K562 (cell line): ENCODE measurements around the gene HEXD. TPM values are rescaled to one million over a fixed set of nuclear protein-coding genes. Genes with fewer than 3 reads are reported as not detected.

Source experiments
- CREM ChIP-seq: IDR thresholded peaks from 2 replicates; pipeline ENCODE4 v1.6.1; 2014; ENCODE audit warnings: antibody characterized with exemption, low read depth
- CTBP1 ChIP-seq: fragments of 450-650 bp; IDR thresholded peaks from 2 replicates; pipeline ENCODE4 v1.6.1; 2016; ENCODE audit warnings: borderline replicate concordance
- FOXM1 ChIP-seq, 2 experiments: fragments of 450-650 bp in 1 of 2; sonication (generic) in 1 of 2; formaldehyde crosslinking in 1 of 2; IDR thresholded peaks; 2 replicates each; pipeline versions ENCODE4 v1.6.1 to v1.9.0; 2017 to 2022; ENCODE audit warnings: low read depth in 2 of 2, mild to moderate bottlenecking in 2 of 2, missing genetic modification reagents in 1 of 2, moderate library complexity in 1 of 2
- HDAC6 ChIP-seq: IDR thresholded peaks from 2 replicates; pipeline ENCODE4 v1.6.1; 2012; ENCODE audit warnings: low read depth, mild to moderate bottlenecking, control low read depth, inconsistent platforms, low read length, moderate library complexity
- HINFP ChIP-seq: fragments of 450-650 bp; conservative IDR thresholded peaks from 2 replicates; pipeline ENCODE4 v1.6.1; 2016; ENCODE audit warnings: missing genetic modification characterization, low read depth, mild to moderate bottlenecking, control low read depth, missing compliant biosample characterization
- KLF16 ChIP-seq: IDR thresholded peaks from 2 replicates; pipeline ENCODE4 v1.6.1; 2016; ENCODE audit warnings: antibody characterized with exemption
- NR2C1 ChIP-seq, 2 experiments: fragments of 450-650 bp; IDR thresholded peaks; 2 replicates each; pipeline ENCODE4 v1.6.1; 2017; ENCODE audit warnings: mild to moderate bottlenecking in 2 of 2, antibody characterized with exemption in 1 of 2, inconsistent platforms in 1 of 2, missing compliant biosample characterization in 1 of 2, missing genetic modification characterization in 1 of 2
- NR4A1 ChIP-seq, 2 experiments: fragments of 250-450 bp in 1 of 2; fragments of 450-650 bp in 1 of 2; sonication (Bioruptor Pico) in 1 of 2; IDR thresholded peaks; 2 replicates each; pipeline versions ENCODE4 v1.4.0 to v1.6.1; 2016 to 2020; ENCODE audit warnings: mild to moderate bottlenecking in 2 of 2, missing compliant biosample characterization in 1 of 2, missing genetic modification characterization in 1 of 2, moderate library complexity in 1 of 2
- PHF21A ChIP-seq: fragments of 450-650 bp; IDR thresholded peaks from 2 replicates; pipeline ENCODE4 v1.6.1; 2017; ENCODE audit warnings: low read depth, borderline replicate concordance
- PML ChIP-seq: IDR thresholded peaks from 2 replicates; pipeline ENCODE4 v1.6.1; 2012; ENCODE audit warnings: low read length, inconsistent platforms
- RBFOX2 ChIP-seq: fragments of 200-400 bp; formaldehyde crosslinking; IDR thresholded peaks from 2 replicates; pipeline ENCODE4 v1.6.1; 2017; ENCODE audit warnings: low read depth, mild to moderate bottlenecking, low read length, moderate library complexity
- RBM17 ChIP-seq: fragments of 200-400 bp; formaldehyde crosslinking; IDR thresholded peaks from 2 replicates; pipeline ENCODE4 v1.6.1; 2017; ENCODE audit warnings: low read depth, mild to moderate bottlenecking, low read length, borderline replicate concordance
- TAF9B ChIP-seq: fragments of 450-650 bp; IDR thresholded peaks from 2 replicates; pipeline ENCODE4 v1.6.1; 2018; ENCODE audit warnings: mild to moderate bottlenecking; ENCODE audit not compliant: partially characterized antibody
- TCF7L2 ChIP-seq: fragments of 150-350 bp; IDR thresholded peaks from 2 replicates; pipeline ENCODE4 v1.6.1; 2016; ENCODE audit warnings: low read depth, mild to moderate bottlenecking, low read length, moderate library complexity
- TEAD4 ChIP-seq, 2 experiments: sonication (generic) in 1 of 2; formaldehyde crosslinking in 1 of 2; IDR thresholded peaks; 2 replicates each; pipeline versions ENCODE4 v1.6.1 to v1.8.0; 2012 to 2022; ENCODE audit warnings: borderline replicate concordance in 1 of 2, inconsistent platforms in 1 of 2, low read length in 1 of 2, mild to moderate bottlenecking in 1 of 2, missing genetic modification reagents in 1 of 2
- ZNF263 ChIP-seq: sonication (generic); formaldehyde crosslinking; IDR thresholded peaks from 2 replicates; pipeline ENCODE4 v1.8.0; 2022; ENCODE audit warnings: mild to moderate bottlenecking, missing genetic modification reagents, borderline replicate concordance
- polyA plus RNA-seq, 8 experiments: library from polyadenylated mRNA; depleted of rRNA in 4 of 8; stranded (reverse) in 5 of 8; unstranded in 3 of 8; fragments of >200 nt; fragmentation: Nextera tagmentation in 2 of 8; fragmentation: Illumina TruSeq in 1 of 8; extraction: Ambion mirVana in 2 of 8; extraction: Trizol in 1 of 8; gene quantifications; 2 replicates each; pipeline versions ENCODE4 v1.2.1 to v1.2.3, GENCODE V29; 2011 to 2014; ENCODE audit warnings: inconsistent platforms in 1 of 8, missing spikeins in 1 of 8
- total RNA-seq, 7 experiments: library from RNA; depleted of rRNA in 6 of 7; stranded (reverse); fragments of >200 nt in 6 of 7; fragmentation: Illumina TruSeq in 2 of 7; extraction: Trizol in 2 of 7; gene quantifications; 2 replicates each; pipeline versions ENCODE4 v1.2.1 to v1.2.3, GENCODE V29; 2011 to 2021; ENCODE audit warnings: low replicate concordance in 1 of 7
- TF ChIP-seq, protein P1 (sequence below): sonication (generic); formaldehyde crosslinking; IDR thresholded peaks from 2 replicates; pipeline ENCODE4 v1.8.0; 2023; ENCODE audit warnings: mild to moderate bottlenecking, missing genetic modification reagents
- TF ChIP-seq, protein P2 (sequence below): sonication (generic); formaldehyde crosslinking; IDR thresholded peaks from 2 replicates; pipeline ENCODE4 v1.9.0; 2022; ENCODE audit warnings: mild to moderate bottlenecking, missing genetic modification reagents
- TF ChIP-seq, protein P3 (sequence below): fragments of 450-650 bp; formaldehyde crosslinking; IDR thresholded peaks from 2 replicates; pipeline ENCODE4 v1.4.0; 2020; ENCODE audit warnings: mild to moderate bottlenecking, moderate library complexity

Gene HEXD
- total and polyA plus RNA-seq, 9 of the 15 experiments (the other 6 are each of a cell fraction or from before 2014, with no cell fraction given), result 1.0 to 25.3 (median 10.0) TPM

DNA sequence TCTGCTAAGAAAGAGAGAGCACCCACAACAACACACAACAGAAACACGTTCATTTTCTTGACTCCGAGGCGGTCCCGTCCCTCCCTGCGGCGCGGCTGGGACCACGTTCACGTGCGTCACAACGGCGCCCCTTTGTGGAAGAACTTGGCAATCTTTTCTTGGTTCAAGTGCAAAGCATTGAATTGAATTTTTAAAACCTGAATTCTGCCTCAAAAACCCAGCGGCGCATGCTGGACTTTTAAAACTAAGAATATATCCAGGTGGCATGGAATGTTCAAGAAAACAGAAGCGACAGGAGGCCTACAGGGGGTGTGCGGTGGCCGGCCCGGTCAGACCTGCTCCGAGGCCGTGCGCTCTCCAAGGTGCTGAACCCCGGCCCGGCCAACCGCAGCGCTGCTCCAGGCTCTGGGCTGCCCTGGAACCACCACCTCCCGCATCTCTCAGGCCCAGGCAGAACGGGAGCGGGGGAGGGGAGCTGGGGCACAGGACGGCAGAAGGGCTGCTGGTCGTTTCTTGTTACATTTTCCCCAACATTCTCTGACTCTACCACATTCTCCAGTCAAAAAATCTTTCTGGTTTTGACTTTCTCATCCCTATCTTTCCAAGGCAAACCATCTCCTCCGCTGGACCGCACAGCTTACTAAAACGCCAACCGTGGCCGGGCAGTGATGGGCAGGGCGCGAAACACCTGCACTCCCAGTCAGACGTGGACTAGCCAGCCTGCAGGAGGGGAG is 3.4 kb upstream of the HEXD start (continued):
- TF ChIP-seq, protein P1, sequence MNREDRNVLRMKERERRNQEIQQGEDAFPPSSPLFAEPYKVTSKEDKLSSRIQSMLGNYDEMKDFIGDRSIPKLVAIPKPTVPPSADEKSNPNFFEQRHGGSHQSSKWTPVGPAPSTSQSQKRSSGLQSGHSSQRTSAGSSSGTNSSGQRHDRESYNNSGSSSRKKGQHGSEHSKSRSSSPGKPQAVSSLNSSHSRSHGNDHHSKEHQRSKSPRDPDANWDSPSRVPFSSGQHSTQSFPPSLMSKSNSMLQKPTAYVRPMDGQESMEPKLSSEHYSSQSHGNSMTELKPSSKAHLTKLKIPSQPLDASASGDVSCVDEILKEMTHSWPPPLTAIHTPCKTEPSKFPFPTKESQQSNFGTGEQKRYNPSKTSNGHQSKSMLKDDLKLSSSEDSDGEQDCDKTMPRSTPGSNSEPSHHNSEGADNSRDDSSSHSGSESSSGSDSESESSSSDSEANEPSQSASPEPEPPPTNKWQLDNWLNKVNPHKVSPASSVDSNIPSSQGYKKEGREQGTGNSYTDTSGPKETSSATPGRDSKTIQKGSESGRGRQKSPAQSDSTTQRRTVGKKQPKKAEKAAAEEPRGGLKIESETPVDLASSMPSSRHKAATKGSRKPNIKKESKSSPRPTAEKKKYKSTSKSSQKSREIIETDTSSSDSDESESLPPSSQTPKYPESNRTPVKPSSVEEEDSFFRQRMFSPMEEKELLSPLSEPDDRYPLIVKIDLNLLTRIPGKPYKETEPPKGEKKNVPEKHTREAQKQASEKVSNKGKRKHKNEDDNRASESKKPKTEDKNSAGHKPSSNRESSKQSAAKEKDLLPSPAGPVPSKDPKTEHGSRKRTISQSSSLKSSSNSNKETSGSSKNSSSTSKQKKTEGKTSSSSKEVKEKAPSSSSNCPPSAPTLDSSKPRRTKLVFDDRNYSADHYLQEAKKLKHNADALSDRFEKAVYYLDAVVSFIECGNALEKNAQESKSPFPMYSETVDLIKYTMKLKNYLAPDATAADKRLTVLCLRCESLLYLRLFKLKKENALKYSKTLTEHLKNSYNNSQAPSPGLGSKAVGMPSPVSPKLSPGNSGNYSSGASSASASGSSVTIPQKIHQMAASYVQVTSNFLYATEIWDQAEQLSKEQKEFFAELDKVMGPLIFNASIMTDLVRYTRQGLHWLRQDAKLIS (CRISPR knock-in tag), result peak; percentile 96; the same call in 1 of the 2 replicates
- TF ChIP-seq PHF21A (no peak), ZNF263 (CRISPR knock-in tag) (peak; percentile 71; the same call in 1 of the 2 replicates), RBM17 (no peak), KLF16 (0 out of 2 replicates have a peak, but pooled peaks have one; percentile 5), FOXM1 (IDR thresholded peaks at IDR 0.05; ENCODE audit: low read depth) (no peak), FOXM1 (CRISPR knock-in tag; IDR thresholded peaks at IDR 0.05; ENCODE audit: low read depth) (peak; percentile 97), PML (no peak), NR4A1 (CRISPR knock-in tag; IDR thresholded peaks at IDR 0.05) (no peak), NR4A1 (tag; IDR thresholded peaks at IDR 0.05) (peak; percentile 53; the same call in 1 of the 2 replicates), RBFOX2 (peak; percentile 13), CREM (peak; percentile 23; the same call in 1 of the 2 replicates), HDAC6 (no peak), TEAD4 (IDR thresholded peaks at IDR 0.05; ENCODE audit: low read length) (no peak), TEAD4 (CRISPR knock-in tag; IDR thresholded peaks at IDR 0.05; ENCODE audit: borderline replicate concordance) (peak; percentile 91), HINFP (tag) (0 out of 2 replicates have a peak, but pooled peaks have one; percentile 18), CTBP1 (peak; percentile 64; the same call in 1 of the 2 replicates), TCF7L2 (no peak), TAF9B (no peak), NR2C1 (IDR thresholded peaks at IDR 0.05) (no peak), NR2C1 (tag; IDR thresholded peaks at IDR 0.05) (peak; percentile 20; the same call in 1 of the 2 replicates)
- TF ChIP-seq, protein P2, sequence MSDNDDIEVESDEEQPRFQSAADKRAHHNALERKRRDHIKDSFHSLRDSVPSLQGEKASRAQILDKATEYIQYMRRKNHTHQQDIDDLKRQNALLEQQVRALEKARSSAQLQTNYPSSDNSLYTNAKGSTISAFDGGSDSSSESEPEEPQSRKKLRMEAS (CRISPR knock-in tag), result peak; percentile 81
- TF ChIP-seq, protein P3, sequence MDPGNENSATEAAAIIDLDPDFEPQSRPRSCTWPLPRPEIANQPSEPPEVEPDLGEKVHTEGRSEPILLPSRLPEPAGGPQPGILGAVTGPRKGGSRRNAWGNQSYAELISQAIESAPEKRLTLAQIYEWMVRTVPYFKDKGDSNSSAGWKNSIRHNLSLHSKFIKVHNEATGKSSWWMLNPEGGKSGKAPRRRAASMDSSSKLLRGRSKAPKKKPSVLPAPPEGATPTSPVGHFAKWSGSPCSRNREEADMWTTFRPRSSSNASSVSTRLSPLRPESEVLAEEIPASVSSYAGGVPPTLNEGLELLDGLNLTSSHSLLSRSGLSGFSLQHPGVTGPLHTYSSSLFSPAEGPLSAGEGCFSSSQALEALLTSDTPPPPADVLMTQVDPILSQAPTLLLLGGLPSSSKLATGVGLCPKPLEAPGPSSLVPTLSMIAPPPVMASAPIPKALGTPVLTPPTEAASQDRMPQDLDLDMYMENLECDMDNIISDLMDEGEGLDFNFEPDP (CRISPR knock-in tag), result no peak
